DND-41 (cell line): Measurements from ENCODE around the gene KAZN.

Experiments used
- ATAC-seq: fragments of 200-7000 bp; cut with Tn5 transposase; 3 replicates; pipeline ENCODE4 v1.9.1; 2021; ENCODE audit warnings: low read depth; ENCODE audit not compliant: insufficient read depth
- DNase-seq: peaks from one replicate; pipeline ENCODE4 v3.0.0-alpha.2; 2020
- H2AFZ ChIP-seq: 2 replicates; pipeline ENCODE4 v1.6.0; 2012; ENCODE audit warnings: low read depth, low read length
- H3K27ac ChIP-seq: 2 replicates; pipeline ENCODE4 v1.5.1; 2012; ENCODE audit warnings: low read length, inconsistent platforms
- H3K27me3 ChIP-seq: fragments of 200-600 bp; sonication (generic); 2 replicates; pipeline ENCODE4 v1.6.0; 2012; ENCODE audit warnings: low read length, mild to moderate bottlenecking, inconsistent platforms; ENCODE audit not compliant: insufficient read depth, poor library complexity
- H3K36me3 ChIP-seq: 2 replicates; pipeline ENCODE4 v1.5.1; 2012; ENCODE audit warnings: low read length, inconsistent platforms; ENCODE audit not compliant: insufficient read depth
- H3K4me1 ChIP-seq: 2 replicates; pipeline ENCODE4 v1.5.1; 2012; ENCODE audit warnings: mild to moderate bottlenecking, low read length; ENCODE audit not compliant: insufficient read depth
- H3K4me2 ChIP-seq: 2 replicates; pipeline ENCODE4 v1.6.0; 2012; ENCODE audit warnings: mild to moderate bottlenecking, moderate library complexity, low read length, inconsistent platforms; ENCODE audit not compliant: insufficient read depth
- H3K4me3 ChIP-seq, 2 experiments: fragments of 200-600 bp in 1 of 2; shearing (Covaris generic) in 1 of 2; 2 replicates each; pipeline ENCODE4 v1.5.1; 2012 to 2016; ENCODE audit warnings: inconsistent platforms in 2 of 2, low read length in 2 of 2, mild to moderate bottlenecking in 2 of 2, low read depth in 1 of 2, moderate library complexity in 1 of 2
- H3K79me2 ChIP-seq: 2 replicates; pipeline ENCODE4 v1.6.0; 2012; ENCODE audit warnings: low read length, inconsistent platforms; ENCODE audit not compliant: insufficient read depth
- H3K9ac ChIP-seq: 2 replicates; pipeline ENCODE4 v1.6.0; 2012; ENCODE audit warnings: low read depth, mild to moderate bottlenecking, inconsistent platforms, low read length, moderate library complexity
- H3K9me3 ChIP-seq: 2 replicates; pipeline ENCODE4 v1.5.1; 2012; ENCODE audit warnings: low read length, moderate library complexity, mild to moderate bottlenecking, inconsistent platforms; ENCODE audit not compliant: insufficient read depth, severe bottlenecking
- H4K20me1 ChIP-seq: 2 replicates; pipeline ENCODE4 v1.6.0; 2012; ENCODE audit warnings: low read length; ENCODE audit not compliant: insufficient read depth
- CTCF ChIP-seq: IDR thresholded peaks from 2 replicates; pipeline ENCODE4 v1.5.1; 2012; ENCODE audit warnings: borderline replicate concordance, low read length, moderate library complexity, mild to moderate bottlenecking; ENCODE audit not compliant: poor library complexity, severe bottlenecking; ENCODE audit errors: extremely low read depth
- EZH2 ChIP-seq: IDR thresholded peaks from 3 replicates; pipeline ENCODE4 v1.6.1; 2012; ENCODE audit warnings: borderline replicate concordance, low read depth, mild to moderate bottlenecking, moderate library complexity, low read length, inconsistent platforms; ENCODE audit not compliant: severe bottlenecking

KAZN gene

GRCh38 chr1:14769486-14770274 is 171.2 kb downstream of the KAZN start:
- ATAC-seq (no peak), DNase-seq (no peak)
- Histone ChIP-seq H3K9ac (no peak overlapping the region), H4K20me1 (no peaks in the 10 kb centered on the region), H3K4me2 (no peak overlapping the region), H3K36me3 (no peaks in the 10 kb centered on the region), H3K27ac (no peak overlapping the region), H3K4me1 (no peaks in the 10 kb centered on the region), H2AFZ (no peak overlapping the region), H3K4me3 (no peak overlapping the region), H3K27me3 (no peaks in the 10 kb centered on the region), H3K9me3 (no peaks in the 10 kb centered on the region), H3K79me2 (no peaks in the 10 kb centered on the region)
- TF ChIP-seq EZH2 = no peak
- TF ChIP-seq CTCF = peak; percentile 32

- ATAC-seq (no peak), DNase-seq (no peak)
- H4K20me1 ChIP-seq = no peaks in the 10 kb centered on the region
- H3K4me2 ChIP-seq = no peak overlapping the region
- no peak overlapping the region for H3K9ac ChIP-seq
- peaks cover 25% of the 10 kb centered on the region for H3K4me1 ChIP-seq
- no peaks in the 10 kb centered on the region for H3K9me3 ChIP-seq
- H3K27ac ChIP-seq = no peak overlapping the region
- H3K79me2 ChIP-seq = no peaks in the 10 kb centered on the region; the same call in 1 of the 2 replicates
- no peak overlapping the region for H3K4me3 ChIP-seq
- no peaks in the 10 kb centered on the region for H3K27me3 ChIP-seq
- no peak overlapping the region for H2AFZ ChIP-seq
- TF ChIP-seq EZH2 (no peak), CTCF (no peak)
- no peaks in the 10 kb centered on the region for H3K36me3 ChIP-seq
Measured at GRCh38 chr1:14773396-14774025, 175.0 kb downstream of the KAZN start.

GRCh38 chr1:14774225-14774624 is 175.7 kb downstream of the KAZN start:
- TF ChIP-seq EZH2 (no peak), CTCF (no peak)
- Histone ChIP-seq H3K27me3 (no peaks in the 10 kb centered on the region), H3K27ac (no peak overlapping the region), H3K4me3 (no peak overlapping the region), H3K9ac (no peak overlapping the region), H3K9me3 (no peaks in the 10 kb centered on the region), H3K36me3 (no peaks in the 10 kb centered on the region), H4K20me1 (no peaks in the 10 kb centered on the region), H3K79me2 (no peaks in the 10 kb centered on the region; the same call in 1 of the 2 replicates), H3K4me2 (no peak overlapping the region), H2AFZ (no peak overlapping the region), H3K4me1 (peaks cover 32% of the 10 kb centered on the region)
- ATAC-seq (no peak), DNase-seq (no peak)
